ENCODE measurements around the gene CSTPP1. TPM values are rescaled to one million over a fixed set of nuclear protein-coding genes. Genes with fewer than 3 reads are reported as not detected.

The CSTPP1 gene
- total RNA-seq, 1 donor from 2014 or later = 30.0 TPM

DNA sequence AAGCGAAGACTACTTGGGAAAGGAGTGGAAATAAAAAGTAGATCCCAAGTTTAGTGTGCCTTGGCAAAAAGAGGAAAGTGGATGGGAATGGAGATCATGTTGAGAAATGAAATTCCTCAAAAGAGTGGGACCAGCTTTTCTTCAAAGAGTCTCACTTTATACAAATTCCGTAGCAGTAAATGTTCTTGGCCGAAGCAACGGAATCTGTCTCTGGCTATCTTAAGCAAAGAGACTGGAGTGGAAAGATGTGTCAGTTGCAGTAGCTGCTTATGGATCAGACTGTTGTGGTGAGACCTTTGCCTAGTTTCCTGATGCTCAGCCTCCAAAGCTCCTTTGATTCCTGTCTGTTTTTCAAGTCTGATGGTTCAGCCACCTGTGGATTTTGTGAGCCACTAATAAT lies 73.6 kb downstream of the CSTPP1 start:
- no peaks in the 10 kb centered on the region for H3K9me3 Mint-ChIP-seq (ENCODE audit: unreplicated experiment)
- no peak overlapping the region for H3K4me3 Mint-ChIP-seq (ENCODE audit: unreplicated experiment)
- H3K27me3 Mint-ChIP-seq (ENCODE audit: unreplicated experiment) = peaks cover 2% of the 10 kb centered on the region
- TF ChIP-seq, protein P1, sequence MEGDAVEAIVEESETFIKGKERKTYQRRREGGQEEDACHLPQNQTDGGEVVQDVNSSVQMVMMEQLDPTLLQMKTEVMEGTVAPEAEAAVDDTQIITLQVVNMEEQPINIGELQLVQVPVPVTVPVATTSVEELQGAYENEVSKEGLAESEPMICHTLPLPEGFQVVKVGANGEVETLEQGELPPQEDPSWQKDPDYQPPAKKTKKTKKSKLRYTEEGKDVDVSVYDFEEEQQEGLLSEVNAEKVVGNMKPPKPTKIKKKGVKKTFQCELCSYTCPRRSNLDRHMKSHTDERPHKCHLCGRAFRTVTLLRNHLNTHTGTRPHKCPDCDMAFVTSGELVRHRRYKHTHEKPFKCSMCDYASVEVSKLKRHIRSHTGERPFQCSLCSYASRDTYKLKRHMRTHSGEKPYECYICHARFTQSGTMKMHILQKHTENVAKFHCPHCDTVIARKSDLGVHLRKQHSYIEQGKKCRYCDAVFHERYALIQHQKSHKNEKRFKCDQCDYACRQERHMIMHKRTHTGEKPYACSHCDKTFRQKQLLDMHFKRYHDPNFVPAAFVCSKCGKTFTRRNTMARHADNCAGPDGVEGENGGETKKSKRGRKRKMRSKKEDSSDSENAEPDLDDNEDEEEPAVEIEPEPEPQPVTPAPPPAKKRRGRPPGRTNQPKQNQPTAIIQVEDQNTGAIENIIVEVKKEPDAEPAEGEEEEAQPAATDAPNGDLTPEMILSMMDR (IDR thresholded peaks at IDR 0.05; ENCODE audit: unreplicated experiment) = no peak
- DNase-seq (ENCODE audit: low spot score) = no peak
- H3K27ac Mint-ChIP-seq (ENCODE audit: unreplicated experiment) = no peak overlapping the region
- H3K4me1 Mint-ChIP-seq (ENCODE audit: unreplicated experiment) = no peaks in the 10 kb centered on the region
- H3K36me3 Mint-ChIP-seq (ENCODE audit: low read depth, unreplicated experiment) = no peaks in the 10 kb centered on the region

DNA sequence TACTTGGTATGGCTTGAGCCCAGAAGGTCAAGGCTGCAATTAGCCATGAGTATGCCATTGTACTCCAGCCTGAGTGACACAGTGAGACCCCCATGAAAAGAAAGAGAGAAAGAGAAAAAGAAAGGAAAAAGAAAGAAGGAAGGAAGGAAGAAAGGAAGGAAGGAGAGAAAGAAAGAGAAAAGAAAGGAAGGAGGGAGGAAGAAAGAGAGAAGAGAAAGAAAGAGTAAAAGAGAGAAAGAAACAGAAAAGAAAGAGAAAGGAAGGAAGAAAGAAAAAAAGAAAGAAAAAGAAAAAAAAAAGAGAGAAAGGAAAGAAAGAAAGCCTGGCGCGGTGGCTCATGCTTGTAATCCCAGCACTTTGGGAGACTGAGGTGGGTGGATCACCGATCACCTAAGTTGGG lies 77.5 kb downstream of the CSTPP1 start:
- no peak overlapping the region for H3K27ac Mint-ChIP-seq (ENCODE audit: unreplicated experiment)

DNA sequence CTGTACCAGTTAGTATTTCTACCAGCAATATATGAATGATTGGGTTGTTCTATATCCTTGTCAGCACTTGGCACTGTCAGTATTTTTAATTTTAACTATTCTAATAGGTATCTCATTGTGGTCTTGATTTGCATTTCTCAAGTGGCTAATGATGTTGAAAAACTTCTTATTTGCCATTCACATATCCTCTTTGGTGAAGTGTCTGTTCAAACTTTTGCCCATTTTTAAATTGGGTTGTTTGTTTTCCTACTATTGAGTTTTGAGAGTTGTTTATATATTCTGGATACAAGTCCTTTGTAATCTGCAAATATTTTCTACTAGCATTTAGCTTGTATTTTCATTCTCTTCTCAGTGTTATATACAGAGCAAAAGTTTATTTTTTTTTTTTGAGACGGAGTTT lies 82.1 kb downstream of the CSTPP1 start:
- DNase-seq (ENCODE audit: low spot score) = no peak
- H3K4me3 Mint-ChIP-seq (ENCODE audit: unreplicated experiment) = no peak overlapping the region
- H3K36me3 Mint-ChIP-seq (ENCODE audit: low read depth, unreplicated experiment) = no peaks in the 10 kb centered on the region
- TF ChIP-seq, protein P1 (IDR thresholded peaks at IDR 0.05; ENCODE audit: unreplicated experiment) = no peak
- H3K27me3 Mint-ChIP-seq (ENCODE audit: unreplicated experiment) = no peaks in the 10 kb centered on the region
- no peak overlapping the region for H3K27ac Mint-ChIP-seq (ENCODE audit: unreplicated experiment)
- H3K9me3 Mint-ChIP-seq (ENCODE audit: unreplicated experiment) = no peaks in the 10 kb centered on the region
- no peaks in the 10 kb centered on the region for H3K4me1 Mint-ChIP-seq (ENCODE audit: unreplicated experiment)

More for the DNA sequence above, 77.5 kb downstream of the CSTPP1 start:
- H3K4me3 Mint-ChIP-seq (ENCODE audit: unreplicated experiment) = no peak overlapping the region
- no peaks in the 10 kb centered on the region for H3K36me3 Mint-ChIP-seq (ENCODE audit: low read depth, unreplicated experiment)
- H3K4me1 Mint-ChIP-seq (ENCODE audit: unreplicated experiment) = no peaks in the 10 kb centered on the region
- TF ChIP-seq, protein P1 (IDR thresholded peaks at IDR 0.05; ENCODE audit: unreplicated experiment) = no peak
- H3K9me3 Mint-ChIP-seq (ENCODE audit: unreplicated experiment) = no peaks in the 10 kb centered on the region
- peaks cover 2% of the 10 kb centered on the region for H3K27me3 Mint-ChIP-seq (ENCODE audit: unreplicated experiment)
- no peak for DNase-seq (ENCODE audit: low spot score)

DNA sequence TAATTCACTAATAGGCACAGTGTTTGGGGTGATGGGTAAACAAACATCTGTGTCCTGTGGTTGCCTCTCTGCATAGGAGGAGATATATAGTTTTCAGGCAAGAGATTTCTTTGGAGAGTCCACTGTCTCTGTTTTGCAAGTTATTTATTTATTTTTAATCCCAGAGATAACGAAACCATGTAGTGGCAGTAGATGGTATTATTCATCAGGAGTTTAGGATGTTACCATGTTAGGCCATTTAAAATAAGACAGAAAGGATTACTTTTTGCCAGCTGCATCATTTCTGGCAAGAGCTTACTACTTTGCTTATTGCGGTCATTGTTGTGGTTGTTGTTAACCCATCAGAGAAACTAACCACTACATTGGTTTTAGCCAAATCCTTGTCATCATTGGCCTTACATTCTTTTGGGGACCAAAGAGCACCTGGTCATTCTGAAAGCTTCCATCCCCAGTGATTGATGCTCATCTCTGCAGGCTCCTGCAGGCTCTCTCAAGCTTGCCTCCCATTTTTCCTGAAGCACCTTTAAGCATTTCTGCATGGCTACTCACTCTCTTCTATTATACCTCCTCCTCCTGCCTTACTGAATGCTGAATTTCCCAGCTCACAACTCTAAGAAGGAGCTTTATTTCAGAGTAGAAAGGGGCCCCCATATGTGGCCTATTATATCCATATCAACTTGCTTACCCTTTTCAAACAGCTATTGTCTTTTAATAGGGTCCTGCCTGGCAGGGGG lies 84.4 kb downstream of the CSTPP1 start:
- DNase-seq (ENCODE audit: low spot score) = no peak
- TF ChIP-seq, protein P1 (IDR thresholded peaks at IDR 0.05; ENCODE audit: unreplicated experiment) = no peak
- Mint-ChIP-seq H3K27me3 (ENCODE audit: unreplicated experiment) (no peaks in the 10 kb centered on the region), H3K4me3 (ENCODE audit: unreplicated experiment) (no peak overlapping the region), H3K9me3 (ENCODE audit: unreplicated experiment) (no peaks in the 10 kb centered on the region), H3K4me1 (ENCODE audit: unreplicated experiment) (no peaks in the 10 kb centered on the region), H3K36me3 (ENCODE audit: low read depth, unreplicated experiment) (no peaks in the 10 kb centered on the region), H3K27ac (ENCODE audit: unreplicated experiment) (no peak overlapping the region)

DNA sequence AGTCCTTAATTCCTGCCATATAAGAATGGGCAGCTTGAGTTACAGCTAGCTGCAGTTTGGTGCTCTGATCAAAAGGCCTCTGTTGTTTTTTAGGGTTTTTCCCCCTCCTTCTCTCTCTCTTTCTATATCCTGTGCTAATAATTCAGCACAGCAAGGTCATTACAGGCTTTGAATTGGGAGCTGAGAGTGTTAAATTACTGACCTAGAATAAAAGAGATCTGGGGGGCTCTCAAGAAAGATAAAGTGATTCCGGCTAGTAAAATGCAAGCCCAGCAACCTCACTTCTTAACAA lies 84.9 kb downstream of the CSTPP1 start:
- H3K27me3 Mint-ChIP-seq (ENCODE audit: unreplicated experiment) = no peaks in the 10 kb centered on the region
- no peaks in the 10 kb centered on the region for H3K36me3 Mint-ChIP-seq (ENCODE audit: low read depth, unreplicated experiment)
- no peak overlapping the region for H3K4me3 Mint-ChIP-seq (ENCODE audit: unreplicated experiment)
- TF ChIP-seq, protein P1 (IDR thresholded peaks at IDR 0.05; ENCODE audit: unreplicated experiment) = no peak
- no peaks in the 10 kb centered on the region for H3K4me1 Mint-ChIP-seq (ENCODE audit: unreplicated experiment)
- DNase-seq (ENCODE audit: low spot score) = no peak
- no peak overlapping the region for H3K27ac Mint-ChIP-seq (ENCODE audit: unreplicated experiment)
- no peaks in the 10 kb centered on the region for H3K9me3 Mint-ChIP-seq (ENCODE audit: unreplicated experiment)

All from endothelial cell (in vitro differentiated cells).